Ishikawa (cell line): ENCODE measurements around the gene AKR1C2.

Source experiments
- CEBPB ChIP-seq: IDR thresholded peaks from 2 replicates; pipeline ENCODE4 v1.6.1; 2012
- CREB1 ChIP-seq: IDR thresholded peaks from 2 replicates; pipeline ENCODE4 v1.6.1; 2012; ENCODE audit warnings: low read depth
- EGR1 ChIP-seq: IDR thresholded peaks from 2 replicates; pipeline ENCODE4 v1.6.1; 2012
- EP300 ChIP-seq: IDR thresholded peaks from 2 replicates; pipeline ENCODE4 v1.6.1; 2012; ENCODE audit warnings: borderline replicate concordance
- FOXM1 ChIP-seq: IDR thresholded peaks from 2 replicates; pipeline ENCODE4 v1.6.1; 2012; ENCODE audit warnings: low read depth, borderline replicate concordance
- MAX ChIP-seq: IDR thresholded peaks from 2 replicates; pipeline ENCODE4 v1.6.1; 2012
- NFIC ChIP-seq: IDR thresholded peaks from 2 replicates; pipeline ENCODE4 v1.6.1; 2012
- RAD21 ChIP-seq: IDR thresholded peaks from 2 replicates; pipeline ENCODE4 v1.6.1; 2012; ENCODE audit warnings: low read depth
- REST ChIP-seq: IDR thresholded peaks from 2 replicates; pipeline ENCODE4 v1.6.1; 2012; ENCODE audit warnings: low read depth, mild to moderate bottlenecking
- TAF1 ChIP-seq: IDR thresholded peaks from 2 replicates; pipeline ENCODE4 v1.6.1; 2012; ENCODE audit warnings: low read depth, mild to moderate bottlenecking
- TCF12 ChIP-seq: IDR thresholded peaks from 2 replicates; pipeline ENCODE4 v1.6.1; 2012; ENCODE audit warnings: low read depth
- TEAD4 ChIP-seq: IDR thresholded peaks from 2 replicates; pipeline ENCODE4 v1.6.1; 2012
- USF1 ChIP-seq: IDR thresholded peaks from 2 replicates; pipeline ENCODE4 v1.6.1; 2012
- YY1 ChIP-seq: IDR thresholded peaks from 2 replicates; pipeline ENCODE4 v1.6.1; 2012; ENCODE audit warnings: low read depth
- ZBTB7A ChIP-seq: IDR thresholded peaks from 2 replicates; pipeline ENCODE4 v1.6.1; 2012; ENCODE audit warnings: low read depth

The AKR1C2 gene

GRCh38 chr10:5040010-5040673 lies 36.5 kb upstream of the AKR1C2 start:
- TF ChIP-seq TEAD4: no peak; the same call in 1 of the 2 replicates
- TF ChIP-seq EP300: peak; percentile 67
- no peak for TF ChIP-seq USF1
- TF ChIP-seq TAF1: no peak
- TF ChIP-seq FOXM1: peak; percentile 39; the same call in 1 of the 2 replicates
- no peak for TF ChIP-seq YY1
- TF ChIP-seq EGR1: no peak
- TF ChIP-seq TCF12: peak; percentile 56
- no peak for TF ChIP-seq CREB1
- no peak for TF ChIP-seq RAD21
- no peak for TF ChIP-seq REST
- peak; percentile 65 for TF ChIP-seq NFIC
- TF ChIP-seq MAX: no peak
- TF ChIP-seq ZBTB7A: no peak
- no peak for TF ChIP-seq CEBPB

- no peak for TF ChIP-seq CEBPB
- TF ChIP-seq NFIC: no peak
- TF ChIP-seq TCF12: no peak
- no peak for TF ChIP-seq EGR1
- TF ChIP-seq MAX: no peak
- no peak for TF ChIP-seq USF1
- TF ChIP-seq REST: no peak
- no peak for TF ChIP-seq CREB1
- no peak for TF ChIP-seq EP300
- no peak for TF ChIP-seq YY1
- TF ChIP-seq TAF1: no peak
- TF ChIP-seq RAD21: no peak
- no peak for TF ChIP-seq ZBTB7A
- no peak for TF ChIP-seq FOXM1
- TF ChIP-seq TEAD4: no peak
Measured at GRCh38 chr10:5038733-5039132, 35.1 kb upstream of the AKR1C2 start.

- TF ChIP-seq NFIC (no peak), YY1 (no peak), FOXM1 (no peak), TCF12 (no peak), RAD21 (no peak), ZBTB7A (no peak), CEBPB (no peak), EGR1 (no peak), REST (no peak)
Measured at GRCh38 chr10:5038101-5038500, 34.4 kb upstream of the AKR1C2 start.

- TF ChIP-seq EGR1 (no peak), REST (no peak), CREB1 (no peak), RAD21 (no peak), FOXM1 (no peak), USF1 (no peak), NFIC (no peak), ZBTB7A (no peak), MAX (no peak), TEAD4 (no peak), TAF1 (no peak), CEBPB (no peak), YY1 (no peak), TCF12 (no peak)
Measured at GRCh38 chr10:5036511-5036910, 32.9 kb upstream of the AKR1C2 start.
